Natural killer cell treated with Interleukin-12 subunit alpha and Interleukin-12 subunit beta and Interleukin-15 and Interleukin-18, amount 100 ng/mL, for 72 hours (primary cell): ENCODE data around the gene SLC7A8. TPM values are rescaled to one million over a fixed set of nuclear protein-coding genes. Genes with fewer than 3 reads are reported as not detected.
A peak's percentile ranks its signal among the peaks of the same experiment; 100 is the strongest.

ENCODE experiments used
- ATAC-seq, 2 donors: fragments of 150-1000 bp; cut with Tn5 transposase in 1 of 2; sonication (Bioruptor Pico), chemical (Tn5 transposase) in 1 of 2; 2 replicates each; pipeline ENCODE4 v1.10.0; 2021
- DNase-seq: peaks from one replicate; pipeline ENCODE4 v3.0.0; 2022; ENCODE audit warnings: low spot score
- H3K27ac Mint-ChIP-seq, 2 donors: 1 replicate in 1 of 2; 2 replicates in 1 of 2; pipeline ENCODE4 v1.8.0; 2022; ENCODE audit warnings: mixed read lengths in 2 of 2, mild to moderate bottlenecking in 1 of 2, moderate library complexity in 1 of 2
- H3K27me3 Mint-ChIP-seq, 2 donors: 1 replicate in 1 of 2; 2 replicates in 1 of 2; pipeline ENCODE4 v1.8.0; 2022; ENCODE audit warnings: mixed read lengths in 2 of 2
- H3K36me3 Mint-ChIP-seq: one replicate; pipeline ENCODE4 v1.8.0; 2022; ENCODE audit warnings: mixed read lengths
- H3K4me1 Mint-ChIP-seq, 2 donors: 1 replicate in 1 of 2; 2 replicates in 1 of 2; pipeline ENCODE4 v1.8.0; 2022; ENCODE audit warnings: low read depth in 2 of 2, mixed read lengths in 2 of 2, mild to moderate bottlenecking in 1 of 2
- H3K4me3 Mint-ChIP-seq: one replicate; pipeline ENCODE4 v1.8.0; 2022; ENCODE audit warnings: mixed read lengths
- H3K9me3 Mint-ChIP-seq: 2 replicates; pipeline ENCODE4 v1.8.0; 2022; ENCODE audit warnings: mixed read lengths
- total RNA-seq, 2 donors: library from RNA; stranded (reverse); gene quantifications; one replicate each; pipeline ENCODE4 v1.2.3, GENCODE V29; 2022

The SLC7A8 gene
- total RNA-seq, 2 donors from 2014 or later, result 0.07 to 3.5 TPM

GRCh38 chr14:23104591-23105347, 78.7 kb downstream of the SLC7A8 start, which contains the start of gene CIROP:
Gene CIROP, minus strand, starts transcription at chr14:23104989. Its CDS starts 69 bp downstream, at chr14:23104920.
- no peaks in the 10 kb centered on the region for H3K9me3 Mint-ChIP-seq
- H3K36me3 Mint-ChIP-seq, result no peaks in the 10 kb centered on the region
- no peak within 1 kb of the TSS for H3K27ac Mint-ChIP-seq

DNA sequence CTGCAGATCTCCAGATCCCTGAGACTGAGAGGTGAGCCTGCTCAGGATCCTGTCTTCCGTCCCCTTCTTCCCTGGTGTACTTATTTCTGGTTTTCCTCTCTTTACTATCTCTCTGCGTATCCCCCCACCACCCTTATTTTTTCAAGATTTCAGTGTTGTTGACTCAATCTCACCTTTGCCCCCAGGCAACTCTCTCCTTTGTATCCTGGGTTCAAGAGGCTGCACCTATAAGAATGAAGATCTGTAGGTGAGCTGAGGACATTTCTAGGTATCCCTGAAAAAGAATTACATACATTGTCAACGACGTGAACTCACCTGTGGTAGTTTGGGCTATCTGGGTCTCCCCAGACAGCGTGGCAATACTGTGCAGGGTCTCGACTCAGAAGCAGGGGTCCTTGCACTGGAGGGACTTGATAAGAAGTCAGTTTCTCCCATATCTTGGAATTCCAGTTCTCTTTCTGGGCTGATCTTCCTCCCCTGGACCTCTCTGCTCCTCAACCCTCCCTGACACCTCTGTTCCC, 79.3 kb downstream of the SLC7A8 start:
- H3K27me3 Mint-ChIP-seq, result peaks cover 0 to 2% of the 10 kb centered on the region in 2 donors
- H3K36me3 Mint-ChIP-seq, result no peaks in the 10 kb centered on the region
- ATAC-seq (no peak), DNase-seq (no peak)
- H3K27ac Mint-ChIP-seq, result no peak overlapping the region
- no peaks in the 10 kb centered on the region for H3K9me3 Mint-ChIP-seq
- no peak overlapping the region for H3K4me3 Mint-ChIP-seq
- peaks cover 0 to 3% of the 10 kb centered on the region in 2 donors for H3K4me1 Mint-ChIP-seq

More at GRCh38 chr14:23104591-23105347, 78.7 kb downstream of the SLC7A8 start, which contains the start of gene CIROP:
- Mint-ChIP-seq H3K4me3 (no peak within 1 kb of the TSS), H3K27me3 (peaks cover 0 to 2% of the 10 kb centered on the region in 2 donors), H3K4me1 (peaks cover 0 to under 1% of the 10 kb centered on the region in 2 donors)
- no peak for DNase-seq
- ATAC-seq, result peak in 1 of 2 donors; percentile 36

- no peak for ATAC-seq
- no peaks in the 10 kb centered on the region for H3K36me3 Mint-ChIP-seq
- no peak overlapping the region for H3K27ac Mint-ChIP-seq
- no peak for DNase-seq
- peaks cover 0 to 2% of the 10 kb centered on the region in 2 donors for H3K27me3 Mint-ChIP-seq
- no peaks in the 10 kb centered on the region for H3K9me3 Mint-ChIP-seq
- peaks cover 0 to 3% of the 10 kb centered on the region in 2 donors for H3K4me1 Mint-ChIP-seq
- H3K4me3 Mint-ChIP-seq, result no peak overlapping the region
These were observed 79.9 kb downstream of the SLC7A8 start for GRCh38 chr14:23103581-23103980.

GRCh38 chr14:23102801-23103200, 80.7 kb downstream of the SLC7A8 start:
- Mint-ChIP-seq H3K4me3 (no peak overlapping the region), H3K4me1 (peaks cover under 1 to 4% of the 10 kb centered on the region in 2 donors), H3K36me3 (no peaks in the 10 kb centered on the region), H3K9me3 (no peaks in the 10 kb centered on the region), H3K27me3 (peaks cover 0 to 2% of the 10 kb centered on the region in 2 donors), H3K27ac (no peak overlapping the region)
- ATAC-seq, result peak in 1 of 2 donors; percentile 38
- DNase-seq, result no peak

- H3K36me3 Mint-ChIP-seq, result no peaks in the 10 kb centered on the region
- H3K4me1 Mint-ChIP-seq, result peaks cover 7 to 11% of the 10 kb centered on the region in 2 donors
- ATAC-seq (no peak), DNase-seq (no peak)
- no peak overlapping the region for H3K27ac Mint-ChIP-seq
- H3K4me3 Mint-ChIP-seq, result no peak overlapping the region
- peaks cover 0 to 2% of the 10 kb centered on the region in 2 donors for H3K27me3 Mint-ChIP-seq
- no peaks in the 10 kb centered on the region for H3K9me3 Mint-ChIP-seq
These were observed 81.4 kb downstream of the SLC7A8 start for GRCh38 chr14:23101986-23102625.

DNA sequence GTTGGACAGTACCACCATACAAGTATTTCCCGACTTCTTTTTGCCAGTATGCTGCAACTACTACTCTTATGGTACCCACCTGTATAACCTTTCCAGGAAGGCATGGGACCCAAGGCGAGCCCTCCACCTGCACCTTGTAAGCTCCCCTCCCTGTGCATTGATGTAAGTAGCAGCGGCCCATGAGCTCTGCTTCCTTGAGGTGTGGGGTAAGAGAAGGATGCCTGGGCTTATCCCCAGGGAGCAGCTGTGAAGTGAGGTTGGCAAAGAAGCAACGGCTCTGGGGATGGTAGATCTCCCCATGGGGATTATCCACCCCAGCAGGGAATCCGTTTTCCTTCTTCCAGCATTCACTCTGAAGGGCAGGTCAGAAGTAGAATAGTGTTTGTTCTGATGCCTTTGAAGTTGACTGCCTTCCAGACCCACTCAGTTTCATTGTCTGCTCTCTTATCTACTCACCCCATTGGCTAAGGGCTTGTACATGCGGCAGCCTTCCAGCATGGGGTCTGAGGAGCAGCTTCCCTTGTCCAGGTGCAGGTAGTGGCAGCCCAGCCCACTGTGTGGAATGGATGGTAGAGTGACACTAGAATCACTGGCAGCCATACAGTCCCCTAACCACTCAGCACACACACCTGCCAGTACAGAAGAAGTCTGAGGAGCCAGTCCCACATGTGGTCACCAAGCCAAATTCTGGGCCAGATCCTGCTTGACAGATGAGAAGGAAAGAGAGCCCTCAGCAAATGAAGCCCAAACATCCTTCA, 82.1 kb downstream of the SLC7A8 start:
- H3K4me3 Mint-ChIP-seq, result no peak overlapping the region
- peaks cover 14 to 18% of the 10 kb centered on the region in 2 donors for H3K4me1 Mint-ChIP-seq
- no peak overlapping the region for H3K27ac Mint-ChIP-seq
- DNase-seq (no peak), ATAC-seq (no peak)
- H3K9me3 Mint-ChIP-seq, result no peaks in the 10 kb centered on the region
- peaks cover 0 to 2% of the 10 kb centered on the region in 2 donors for H3K27me3 Mint-ChIP-seq
- no peaks in the 10 kb centered on the region for H3K36me3 Mint-ChIP-seq

DNA sequence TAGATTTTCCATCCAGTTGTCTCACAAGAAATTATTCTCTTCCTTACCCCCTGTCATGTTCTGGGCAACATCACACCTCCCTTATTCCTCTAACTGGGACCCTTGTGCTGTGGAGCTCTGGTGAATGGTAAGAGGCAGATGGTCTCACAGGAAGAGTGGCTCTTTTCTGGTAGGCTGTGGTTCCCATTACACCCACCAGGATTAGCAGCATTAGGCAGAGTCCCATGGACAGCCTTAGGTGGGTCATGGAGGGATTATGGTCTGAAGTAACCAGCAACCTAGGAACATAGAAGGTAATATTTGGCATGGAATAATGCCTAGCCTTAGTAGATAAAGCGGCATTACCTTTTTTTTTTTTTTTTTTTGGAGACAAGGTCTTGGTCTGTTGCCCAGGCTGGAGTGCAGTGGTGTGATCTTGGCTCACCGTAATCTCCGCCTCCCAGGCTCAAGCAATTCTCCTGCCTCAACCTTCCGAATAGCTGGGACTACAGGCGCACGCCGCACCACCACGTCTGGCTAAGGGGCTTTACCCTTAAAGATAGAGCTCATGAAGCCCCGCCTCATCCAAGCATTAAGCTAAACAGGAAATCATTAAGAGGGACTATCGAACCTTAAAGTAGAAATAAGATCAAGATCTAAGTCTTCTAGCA, 84.1 kb downstream of the SLC7A8 start:
- ATAC-seq, result no peak
- H3K27me3 Mint-ChIP-seq, result no peaks in the 10 kb centered on the region
- H3K4me3 Mint-ChIP-seq, result no peak overlapping the region
- peaks cover 16 to 18% of the 10 kb centered on the region in 2 donors for H3K4me1 Mint-ChIP-seq
- H3K36me3 Mint-ChIP-seq, result no peaks in the 10 kb centered on the region
- DNase-seq, result no peak
- no peaks in the 10 kb centered on the region for H3K9me3 Mint-ChIP-seq
- H3K27ac Mint-ChIP-seq, result no peak overlapping the region

GRCh38 chr14:23097786-23098185, 85.7 kb downstream of the SLC7A8 start:
- H3K4me3 Mint-ChIP-seq, result no peak overlapping the region
- H3K9me3 Mint-ChIP-seq, result no peaks in the 10 kb centered on the region
- H3K27me3 Mint-ChIP-seq, result no peaks in the 10 kb centered on the region
- no peak for DNase-seq
- no peaks in the 10 kb centered on the region for H3K36me3 Mint-ChIP-seq
- no peak overlapping the region for H3K27ac Mint-ChIP-seq
- peaks cover 16 to 25% of the 10 kb centered on the region in 2 donors for H3K4me1 Mint-ChIP-seq
- no peak for ATAC-seq

- no peaks in the 10 kb centered on the region for H3K9me3 Mint-ChIP-seq
- H3K4me3 Mint-ChIP-seq, result no peak within 1 kb of the TSS
- peak; percentile 99 for DNase-seq
These were observed 88.0 kb downstream of the SLC7A8 start, which contains the start of gene C14orf119 for GRCh38 chr14:23095196-23096108. Gene C14orf119, plus strand, starts transcription at chr14:23095505. Its CDS starts 2,154 bp downstream, at chr14:23097659.

GRCh38 chr14:23094666-23095195, 88.7 kb downstream of the SLC7A8 start, which contains the start of gene ACIN1:
Gene ACIN1, minus strand, starts transcription at chr14:23095136. Its CDS starts 24 bp downstream, at chr14:23095112.
- DNase-seq, result peak; percentile 81

More at GRCh38 chr14:23095196-23096108, 88.0 kb downstream of the SLC7A8 start, which contains the start of gene C14orf119:
- peak; percentile 95 to 96 for ATAC-seq
- Mint-ChIP-seq H3K36me3 (peaks cover 6% of the 10 kb centered on the region), H3K27ac (no peak within 1 kb of the TSS), H3K4me1 (peaks cover 16 to 30% of the 10 kb centered on the region in 2 donors), H3K27me3 (no peaks in the 10 kb centered on the region)

DNA sequence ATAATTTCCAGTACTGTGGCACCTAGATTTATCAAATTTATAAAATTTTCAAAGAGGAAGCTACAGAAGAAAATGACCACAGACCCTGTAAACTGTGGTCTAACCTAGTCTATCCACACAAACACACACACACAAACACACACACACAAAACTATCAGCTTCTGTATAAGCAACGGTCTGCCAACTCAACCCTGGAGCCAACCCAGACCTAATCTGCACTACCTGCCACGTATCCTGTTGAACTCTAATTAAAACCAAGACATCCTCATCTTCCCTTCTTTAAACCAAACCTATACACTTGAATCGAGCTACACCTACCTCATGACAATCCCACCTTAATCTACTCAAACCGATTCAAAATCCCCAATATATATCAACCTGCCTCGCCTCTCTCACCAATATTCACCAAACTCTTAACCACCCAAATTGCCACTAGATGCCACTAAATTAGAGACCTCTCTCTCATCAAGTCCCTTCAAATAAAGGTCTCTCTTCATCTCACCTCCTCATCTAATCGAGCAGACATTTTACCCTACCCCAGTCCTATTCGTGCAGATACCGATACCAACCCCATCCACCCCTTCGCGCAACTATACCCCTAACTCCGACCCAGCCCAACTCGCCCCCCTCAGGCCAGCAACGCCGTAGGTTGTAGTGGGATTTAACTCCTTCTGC, 89.3 kb downstream of the SLC7A8 start:
- H3K27ac Mint-ChIP-seq, result no peak overlapping the region
- ATAC-seq (no peak), DNase-seq (no peak)
- peaks cover 16 to 34% of the 10 kb centered on the region in 2 donors for H3K4me1 Mint-ChIP-seq
- no peak overlapping the region for H3K4me3 Mint-ChIP-seq
- no peaks in the 10 kb centered on the region for H3K9me3 Mint-ChIP-seq
- H3K36me3 Mint-ChIP-seq, result peaks cover 12% of the 10 kb centered on the region
- H3K27me3 Mint-ChIP-seq, result no peaks in the 10 kb centered on the region

More at GRCh38 chr14:23094666-23095195, 88.7 kb downstream of the SLC7A8 start, which contains the start of gene ACIN1:
- no peak within 1 kb of the TSS for H3K4me3 Mint-ChIP-seq
- H3K27me3 Mint-ChIP-seq, result no peaks in the 10 kb centered on the region
- peak; percentile 61 to 69 for ATAC-seq
- no peak within 1 kb of the TSS for H3K27ac Mint-ChIP-seq
- peaks cover 16 to 31% of the 10 kb centered on the region in 2 donors for H3K4me1 Mint-ChIP-seq
- peaks cover 6% of the 10 kb centered on the region for H3K36me3 Mint-ChIP-seq
- no peaks in the 10 kb centered on the region for H3K9me3 Mint-ChIP-seq
